Hematopoietic multipotent progenitor cell treated with erythropoietin and hydrocortisone succinate and interleukin-3 and kit ligand, for 4 days (in vitro differentiated cells): Measurements from ENCODE around the gene BLOC1S3.

ENCODE experiments used
- DNase-seq: peaks from one replicate; pipeline ENCODE4 v3.0.0-alpha.2; 2015

The BLOC1S3 gene

DNA sequence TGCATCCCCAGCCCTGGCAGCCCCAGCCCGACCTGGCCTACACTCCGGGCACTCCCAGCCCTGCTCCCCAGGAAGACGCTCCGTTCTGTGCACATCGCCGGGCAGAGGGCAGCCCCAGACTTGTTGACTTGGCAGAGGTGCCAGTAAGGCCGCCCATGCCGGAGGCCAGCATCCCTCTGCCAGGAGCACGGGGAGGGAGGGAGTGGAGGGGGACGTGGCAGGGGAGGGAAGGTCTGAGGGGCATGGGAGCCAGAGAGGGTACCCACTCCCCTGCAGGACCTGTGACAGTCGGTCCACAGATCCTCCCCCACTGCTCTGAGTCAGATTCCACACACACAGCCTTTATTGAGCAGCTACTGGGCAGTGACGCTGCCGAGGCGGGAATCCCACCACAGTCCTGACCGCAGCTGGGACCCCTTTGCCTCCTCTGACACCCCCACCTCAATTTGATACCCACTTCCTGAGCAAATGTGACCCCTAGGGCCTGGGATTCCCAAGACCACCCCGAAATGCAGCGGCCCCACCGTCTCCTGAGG, 15.9 kb upstream of the BLOC1S3 start:
- DNase-seq: no peak

DNA sequence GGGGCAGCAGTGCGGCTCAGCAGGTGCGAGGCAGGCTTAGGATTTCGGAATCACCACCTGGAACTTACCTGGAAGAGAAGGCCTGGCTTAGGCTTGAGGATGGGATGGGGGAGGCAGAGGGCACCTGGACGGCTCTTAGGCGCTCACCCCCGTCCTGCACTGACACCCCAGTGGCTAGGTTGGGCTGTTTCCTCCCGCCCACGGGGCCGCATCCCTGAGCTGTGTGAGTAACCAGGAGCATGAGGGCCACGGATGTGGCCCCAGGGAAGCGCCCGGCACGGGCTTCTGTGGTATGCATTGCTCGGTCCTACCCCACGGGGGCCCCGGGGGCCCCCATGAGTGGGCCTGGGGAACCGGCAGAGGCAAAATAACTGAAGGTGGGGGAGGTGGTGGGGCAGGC, 15.4 kb upstream of the BLOC1S3 start:
- DNase-seq: no peak

DNA sequence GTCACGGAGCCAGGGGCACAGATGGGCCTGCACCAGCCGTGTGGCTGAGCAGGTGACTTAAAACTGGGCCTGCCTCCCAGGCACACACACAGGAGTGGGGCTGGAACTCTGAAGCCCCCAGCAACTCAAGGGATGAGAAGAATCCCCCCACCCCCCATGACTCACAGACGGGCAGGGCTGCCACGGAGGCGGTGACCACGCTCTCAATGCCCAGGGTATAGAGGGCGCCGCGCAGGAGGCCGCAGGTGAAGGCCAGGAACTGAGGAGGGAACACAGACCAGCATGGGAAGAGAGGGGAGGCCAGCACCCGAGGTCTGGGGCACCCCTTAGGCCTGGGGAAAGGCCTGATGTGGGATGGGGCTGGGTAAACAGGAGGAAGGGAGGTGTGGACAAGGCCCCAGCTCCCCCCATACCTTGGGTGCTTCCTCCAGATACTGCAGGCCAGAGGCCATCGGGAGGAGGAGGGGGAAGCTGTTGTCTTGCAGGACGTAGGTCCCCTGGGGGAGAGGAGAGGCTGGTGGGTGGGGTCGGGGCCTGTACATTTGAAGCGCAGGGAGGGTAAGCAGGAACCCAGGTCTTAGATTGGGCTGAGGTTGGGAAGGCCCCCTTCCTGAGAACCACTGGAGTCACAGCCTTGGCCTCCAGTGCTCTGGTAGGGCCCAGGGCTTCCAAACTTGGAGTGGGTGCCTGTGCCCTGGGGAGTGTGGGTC, 14.7 kb upstream of the BLOC1S3 start:
- no peak for DNase-seq

DNA sequence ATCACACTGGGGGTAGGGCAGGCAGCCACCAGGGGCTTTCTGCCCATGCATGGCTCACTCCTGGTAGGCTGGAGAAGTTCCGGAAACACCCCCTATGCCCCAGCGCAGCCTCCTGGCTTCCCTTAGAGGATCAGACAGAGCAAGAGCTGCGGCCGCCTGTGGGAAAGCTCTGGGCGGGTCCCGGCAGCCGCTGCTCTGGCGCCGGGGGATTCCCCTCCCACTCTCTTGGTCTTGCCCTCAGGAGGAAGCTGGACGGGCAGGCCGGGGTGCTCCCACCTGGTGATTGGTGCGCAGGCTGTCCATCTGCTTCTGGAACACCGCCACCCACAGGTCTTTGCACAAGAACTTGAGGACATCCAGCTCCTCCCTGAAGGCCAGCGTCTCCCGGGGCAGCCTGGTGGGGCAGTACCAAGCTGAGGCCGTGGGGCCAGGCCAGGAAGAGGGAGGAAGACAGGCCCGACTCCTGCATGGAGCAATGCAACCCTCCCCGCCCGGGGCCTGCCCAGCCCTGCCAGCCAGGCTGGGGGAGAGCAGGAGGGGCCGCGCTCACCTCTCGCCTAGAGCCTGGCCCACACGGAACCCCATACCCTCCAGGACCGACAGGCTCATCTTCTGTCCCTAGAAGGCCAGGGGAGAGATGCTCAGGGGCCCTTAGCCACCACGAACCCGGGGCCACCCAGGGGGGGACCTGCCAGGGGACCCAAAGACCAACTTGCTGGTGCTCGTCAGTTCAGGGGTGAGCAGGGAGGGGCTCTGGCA, 13.8 kb upstream of the BLOC1S3 start:
- peak; percentile 86 for DNase-seq

DNA sequence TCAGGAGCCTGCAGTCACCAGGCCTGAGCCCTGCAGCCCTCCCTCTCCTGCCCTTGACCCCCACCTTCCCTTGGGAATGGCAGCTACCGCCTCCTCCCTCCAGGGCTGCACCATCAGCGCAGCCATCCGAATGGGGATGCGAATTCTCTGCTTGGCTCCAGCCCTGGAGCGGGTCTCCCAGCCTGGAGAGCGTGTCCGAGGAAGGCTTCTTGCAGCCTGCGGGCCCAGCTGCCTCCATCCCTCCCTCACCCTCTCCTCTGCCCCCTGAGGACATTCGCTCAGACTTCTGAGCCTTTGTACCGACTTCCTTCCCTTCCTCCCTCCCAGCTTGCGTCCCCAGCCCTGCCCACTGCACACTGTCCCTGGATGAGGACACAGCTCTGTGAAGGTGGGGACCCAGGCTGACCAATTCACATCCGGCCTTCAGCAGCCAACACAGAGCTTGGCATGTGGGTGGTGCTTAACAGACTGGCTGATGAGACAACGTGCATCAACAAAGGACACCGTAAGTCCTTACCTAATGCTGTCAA, 11.8 kb upstream of the BLOC1S3 start:
- no peak for DNase-seq

DNA sequence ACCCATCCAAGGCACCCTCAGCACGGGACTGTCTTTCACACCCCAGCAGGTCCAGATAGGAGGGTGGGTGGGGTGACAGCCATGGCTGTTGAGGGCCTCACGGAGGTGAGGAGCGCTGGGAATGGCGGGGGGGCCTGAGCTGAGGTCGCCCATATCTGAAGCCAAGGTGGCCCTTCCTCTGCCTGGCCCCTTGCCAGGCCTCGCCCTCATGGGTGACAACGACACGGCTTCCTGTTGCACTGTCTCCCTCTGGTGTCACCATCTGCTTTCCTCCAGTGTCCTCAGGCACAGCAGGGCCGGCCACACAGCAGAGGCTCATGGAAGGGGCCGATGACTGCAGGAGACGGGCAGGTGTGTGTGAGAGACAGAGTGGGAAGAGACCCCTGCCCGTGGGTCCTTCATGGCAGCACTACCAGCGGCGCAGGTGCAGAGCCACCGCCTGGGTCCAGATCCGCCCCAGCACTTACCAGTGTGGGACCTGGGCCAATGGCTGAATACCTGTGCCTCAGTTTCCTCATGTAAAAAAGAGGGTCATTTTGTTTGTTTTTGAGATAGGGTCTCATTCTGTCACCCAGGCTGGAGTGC, 9.7 kb upstream of the BLOC1S3 start:
- DNase-seq: peak; percentile 59

DNA sequence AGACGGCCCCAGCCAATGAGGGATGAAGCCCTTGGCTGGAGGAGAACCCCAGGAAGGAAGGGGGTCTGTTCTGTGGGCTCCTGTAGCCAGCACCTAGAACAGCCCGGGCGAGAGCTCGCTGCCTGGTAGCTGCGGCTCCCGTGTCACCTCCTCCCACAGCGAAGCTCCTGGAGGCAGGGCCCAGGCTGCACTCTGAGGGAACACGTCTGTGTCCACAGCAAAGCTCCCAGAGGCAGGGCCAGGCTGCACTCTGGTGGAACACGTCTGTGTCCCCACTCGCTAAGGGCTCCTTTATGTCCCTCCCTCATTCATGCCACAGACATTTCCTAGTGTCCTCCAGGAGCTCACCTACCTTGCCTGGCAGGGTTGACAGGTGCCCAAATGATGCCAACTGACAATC, 9.0 kb upstream of the BLOC1S3 start:
- no peak for DNase-seq

DNA sequence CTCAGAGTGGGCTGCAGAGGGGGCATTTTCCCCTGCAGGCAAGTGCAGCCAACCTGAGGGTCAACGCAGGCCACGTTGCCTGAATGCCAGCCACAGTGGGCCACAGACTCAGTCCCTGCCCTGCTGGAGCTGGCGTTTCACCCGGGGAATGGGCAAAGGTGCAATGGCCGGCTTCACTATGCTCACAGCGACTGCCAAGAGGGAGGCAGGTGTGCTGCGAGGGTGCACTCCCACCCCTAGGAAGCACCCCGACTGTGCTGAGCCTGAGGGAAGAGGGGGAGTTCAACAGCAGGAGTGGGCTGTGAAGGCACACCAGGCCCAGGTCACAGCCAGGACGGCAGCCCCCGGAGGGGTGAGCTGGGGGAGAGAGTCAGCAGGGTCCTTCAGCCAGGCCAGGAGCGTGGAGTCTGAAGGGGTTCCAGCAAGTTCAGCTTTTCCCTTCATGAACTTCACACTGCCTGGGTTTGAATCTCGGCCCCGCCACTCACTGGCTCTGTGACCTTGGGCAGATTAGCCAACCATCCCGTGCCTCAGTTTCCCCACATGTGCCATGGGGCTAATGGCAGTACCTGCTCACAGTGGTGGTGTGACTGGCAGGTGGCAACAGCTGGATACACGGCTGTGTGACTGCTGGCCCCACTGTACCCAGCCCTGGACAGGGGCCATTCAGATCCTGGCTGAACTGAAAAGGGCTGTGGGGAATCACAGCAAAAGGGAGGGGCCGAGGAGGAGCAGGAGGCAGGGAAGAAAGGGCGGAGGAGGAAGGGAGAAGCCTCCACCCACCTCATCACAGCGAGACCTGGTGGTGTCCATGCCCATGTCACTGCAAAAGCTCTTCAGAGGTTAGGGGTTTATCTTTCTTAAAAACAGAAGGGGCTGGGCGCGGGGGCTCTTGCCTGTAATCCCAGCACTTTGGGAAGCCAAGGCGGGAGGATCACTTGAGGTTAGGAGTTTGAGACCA, 8.2 kb upstream of the BLOC1S3 start:
- DNase-seq: no peak

DNA sequence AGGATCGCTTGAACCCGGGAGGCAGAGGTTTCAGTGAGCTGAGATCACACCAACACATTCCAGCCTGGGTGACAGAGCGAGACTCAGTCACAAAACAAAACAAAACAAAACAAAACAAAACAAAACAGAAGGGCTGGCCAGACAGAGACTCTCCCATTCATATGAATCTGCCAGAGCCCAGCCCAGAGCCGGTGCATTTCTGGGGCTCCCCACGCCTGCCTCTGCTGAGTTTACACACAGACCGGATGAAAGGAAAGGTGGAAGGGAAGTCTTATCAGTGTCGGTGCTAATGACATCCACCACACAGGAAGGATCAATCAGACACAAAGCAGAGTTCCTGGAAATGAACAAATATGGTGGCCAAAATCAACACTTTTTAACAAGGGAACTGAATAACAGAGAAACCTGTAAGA, 7.4 kb upstream of the BLOC1S3 start:
- peak; percentile 71 for DNase-seq

DNA sequence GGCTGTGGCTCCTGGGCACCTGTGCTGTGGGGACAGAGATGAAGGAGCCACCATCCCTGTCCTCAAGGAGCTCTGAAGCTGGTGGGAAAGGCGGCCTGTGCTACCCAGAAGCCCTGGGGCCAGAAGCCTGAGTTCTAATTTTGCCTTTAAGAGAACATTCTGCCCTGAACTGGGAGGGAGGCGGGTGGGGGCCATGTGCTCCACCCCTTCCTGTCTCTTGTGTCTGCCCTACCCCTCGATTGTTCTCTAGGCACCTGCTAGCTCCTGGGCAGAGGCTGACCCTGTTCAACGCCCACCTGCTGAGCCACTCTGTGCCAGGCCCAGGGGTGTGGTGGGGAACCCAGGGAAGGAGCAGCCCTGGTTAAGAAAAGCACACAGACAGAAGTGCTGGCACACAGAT, 6.4 kb upstream of the BLOC1S3 start:
- peak; percentile 32 for DNase-seq

DNA sequence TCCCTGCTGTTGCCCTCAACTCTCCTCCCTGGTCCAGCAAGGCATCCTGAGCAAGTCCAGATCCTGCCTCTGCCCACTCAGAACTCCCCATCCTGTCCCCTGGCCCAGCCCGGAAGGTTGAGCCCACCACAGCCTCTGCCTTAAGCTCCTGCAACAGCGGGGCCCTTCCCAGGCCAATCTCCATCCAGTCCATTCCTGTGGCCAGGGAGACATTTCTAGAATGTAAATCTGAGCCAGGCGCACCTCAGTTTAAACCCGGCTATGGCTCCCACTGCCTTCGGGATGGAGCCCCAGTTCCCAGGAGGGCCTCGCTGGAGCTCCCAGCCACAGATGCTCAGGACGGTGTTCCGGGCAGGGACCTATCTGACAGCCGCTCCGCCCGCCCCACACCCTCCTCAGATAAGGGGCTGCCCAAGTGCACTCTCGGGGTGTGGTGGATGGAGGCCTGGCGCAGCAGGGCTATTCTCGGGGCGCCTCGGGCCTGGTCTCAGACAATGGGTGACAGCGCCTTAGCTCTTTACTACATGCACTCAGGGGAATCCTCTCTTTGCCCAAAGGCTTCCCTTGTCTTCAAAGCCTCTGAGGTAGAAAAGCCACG, 5.9 kb upstream of the BLOC1S3 start:
- peak; percentile 51 for DNase-seq

DNA sequence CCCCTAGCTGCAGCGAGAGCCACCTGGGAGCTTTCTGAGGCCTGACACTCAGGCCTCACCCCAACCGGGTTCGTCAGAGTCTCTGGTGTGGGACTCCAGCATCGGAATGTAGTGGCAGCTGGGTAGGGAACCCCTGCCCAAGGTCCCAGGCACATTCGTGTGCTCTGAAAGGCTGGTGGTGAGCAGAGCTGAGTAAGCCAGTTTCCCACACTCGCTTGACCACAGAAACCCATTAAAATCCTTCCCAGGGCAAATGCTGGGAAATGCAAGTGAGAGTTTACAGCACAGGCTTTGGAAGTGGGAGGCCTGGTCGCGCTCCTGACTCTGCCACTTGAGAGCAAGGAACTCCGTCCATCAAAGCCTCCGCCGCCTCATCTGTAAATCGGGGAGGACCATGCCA, 4.8 kb upstream of the BLOC1S3 start:
- DNase-seq: no peak

DNA sequence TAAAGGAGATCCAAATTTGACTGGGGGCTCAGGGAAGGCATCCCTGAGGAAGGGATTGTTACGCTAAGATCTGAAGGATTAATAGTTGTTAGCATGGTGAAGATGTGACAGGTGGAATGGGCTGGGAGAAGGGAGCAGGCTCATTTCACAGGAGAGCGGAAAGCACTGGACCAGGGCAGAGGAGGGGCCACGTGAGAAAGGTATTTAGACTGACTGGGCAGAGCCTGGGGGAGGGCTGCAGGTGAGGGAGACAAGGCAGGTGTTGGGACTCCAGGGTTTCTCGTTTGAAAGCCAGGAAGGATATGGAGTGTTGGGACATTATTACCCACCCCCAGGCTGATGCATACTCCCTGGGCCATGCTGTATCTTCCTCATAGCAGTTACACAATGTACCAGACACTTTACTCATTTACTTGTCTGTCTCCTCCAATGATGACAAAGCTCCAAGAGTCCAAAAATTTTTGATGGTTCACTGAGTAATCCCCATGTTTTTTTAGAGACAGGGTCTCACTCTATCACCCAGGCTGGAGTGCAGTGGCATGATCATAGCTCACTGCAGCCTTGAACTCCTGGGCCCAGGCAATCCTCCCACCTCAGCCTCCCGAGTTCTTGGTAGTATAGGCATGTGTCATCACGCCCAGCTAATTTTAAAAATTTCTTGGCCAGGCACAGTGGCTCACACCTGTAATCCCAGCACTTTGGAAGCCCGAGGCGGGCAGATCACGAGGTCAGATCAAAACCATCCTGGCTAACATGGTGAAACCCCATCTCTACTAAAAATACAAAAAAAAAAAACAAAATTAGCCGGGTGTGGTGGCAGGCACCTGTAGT, 2.9 kb upstream of the BLOC1S3 start:
- no peak for DNase-seq

DNA sequence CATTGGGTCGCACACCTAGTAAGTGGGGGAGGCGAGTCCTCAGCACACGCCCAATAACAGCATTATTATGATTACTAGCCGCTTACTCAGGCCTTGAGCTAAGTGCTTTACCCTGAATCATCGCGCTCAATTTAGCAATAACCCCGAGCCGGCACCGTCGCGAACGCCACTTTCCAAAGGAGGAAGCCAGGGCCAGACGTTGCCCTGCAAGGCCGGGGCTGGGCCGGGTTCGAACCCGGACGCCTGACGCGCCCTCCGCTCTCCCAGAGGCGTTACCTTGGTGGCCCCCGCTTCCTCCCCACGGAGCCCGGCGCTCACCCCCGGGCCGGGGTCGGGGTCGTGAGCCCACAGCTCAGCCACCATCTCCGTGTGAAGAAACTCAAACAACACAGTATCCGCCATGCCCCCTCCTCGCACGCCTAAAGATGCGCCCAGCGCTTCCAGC, 745 bp upstream of the BLOC1S3 start, which contains the start of gene TRAPPC6A:
TRAPPC6A (minus strand) TSS at position 421 of the 445 bp plus-strand sequence; CDS start at position 402, 19 bp downstream.
- DNase-seq: peak; percentile 76

DNA sequence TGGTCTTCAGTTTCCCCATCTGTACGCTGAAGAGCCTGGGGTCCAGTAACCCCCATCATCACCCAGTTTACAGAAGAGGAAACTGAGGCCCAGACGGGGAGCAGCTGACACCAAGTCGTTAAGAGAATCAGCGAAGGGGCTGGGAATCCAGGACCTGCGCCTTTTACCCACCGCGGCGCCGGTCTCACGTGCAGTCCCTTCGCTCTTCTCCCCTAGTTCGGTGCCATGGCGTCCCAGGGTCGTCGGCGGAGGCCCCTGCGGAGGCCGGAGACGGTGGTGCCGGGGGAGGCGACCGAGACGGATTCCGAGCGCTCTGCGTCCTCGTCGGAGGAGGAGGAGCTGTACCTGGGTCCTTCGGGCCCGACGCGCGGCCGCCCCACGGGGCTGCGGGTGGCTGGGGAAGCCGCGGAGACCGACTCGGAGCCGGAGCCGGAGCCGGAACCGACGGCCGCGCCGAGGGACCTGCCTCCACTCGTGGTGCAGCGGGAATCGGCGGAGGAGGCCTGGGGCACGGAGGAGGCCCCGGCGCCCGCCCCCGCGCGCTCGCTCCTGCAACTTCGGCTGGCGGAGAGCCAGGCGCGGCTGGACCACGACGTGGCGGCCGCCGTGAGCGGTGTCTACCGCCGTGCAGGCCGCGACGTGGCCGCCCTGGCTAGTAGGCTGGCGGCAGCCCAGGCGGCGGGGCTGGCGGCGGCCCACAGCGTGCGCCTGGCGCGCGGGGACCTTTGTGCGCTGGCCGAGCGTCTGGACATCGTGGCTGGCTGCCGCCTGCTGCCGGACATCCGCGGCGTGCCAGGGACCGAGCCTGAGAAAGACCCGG, 698 bp downstream of the BLOC1S3 start:
- DNase-seq: peak; percentile 50

DNA sequence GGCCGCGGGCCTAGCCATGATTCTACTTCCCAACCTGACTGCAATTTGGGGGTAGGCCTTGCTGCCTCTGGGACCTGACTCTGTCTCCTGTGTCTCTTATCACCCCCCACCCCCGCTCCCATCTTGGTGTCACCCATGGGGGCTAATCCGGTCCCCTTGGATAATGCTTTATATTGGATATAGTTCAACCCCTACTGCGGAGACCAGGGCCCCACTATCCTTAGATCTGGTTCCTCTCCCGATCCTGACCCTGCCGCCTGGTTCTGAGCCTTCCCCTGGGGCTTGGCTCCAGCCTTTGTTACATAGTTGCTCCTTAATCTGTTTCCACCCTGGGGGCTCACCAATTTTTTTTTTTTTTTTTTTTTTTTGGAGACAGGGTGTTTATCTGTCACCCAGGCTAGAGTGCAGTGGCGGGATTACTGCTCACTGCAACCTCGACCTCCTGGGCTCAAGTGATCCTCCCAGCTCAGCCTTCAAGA, 1.3 kb downstream of the BLOC1S3 start:
- DNase-seq: peak; percentile 31

DNA sequence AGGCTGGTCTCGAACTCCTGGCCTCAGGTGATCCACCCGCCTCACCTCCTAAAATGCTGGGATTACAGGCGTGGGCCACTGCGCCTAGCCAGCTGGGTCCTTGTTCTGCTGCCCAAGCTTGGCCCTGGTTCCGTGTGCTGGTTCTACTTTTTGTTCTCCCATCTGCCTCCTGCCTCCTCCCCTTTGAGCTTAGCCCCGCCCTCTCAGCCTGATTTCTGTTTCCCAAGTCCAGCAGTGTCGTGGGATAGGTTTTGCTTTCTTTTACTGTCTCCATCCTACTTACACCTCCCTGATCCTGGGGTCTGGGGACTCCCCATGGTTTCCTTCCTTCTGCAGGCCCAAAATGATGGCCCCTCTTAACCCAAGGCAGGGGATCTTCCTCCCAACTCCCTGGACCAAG, 2.4 kb downstream of the BLOC1S3 start:
- DNase-seq: no peak

DNA sequence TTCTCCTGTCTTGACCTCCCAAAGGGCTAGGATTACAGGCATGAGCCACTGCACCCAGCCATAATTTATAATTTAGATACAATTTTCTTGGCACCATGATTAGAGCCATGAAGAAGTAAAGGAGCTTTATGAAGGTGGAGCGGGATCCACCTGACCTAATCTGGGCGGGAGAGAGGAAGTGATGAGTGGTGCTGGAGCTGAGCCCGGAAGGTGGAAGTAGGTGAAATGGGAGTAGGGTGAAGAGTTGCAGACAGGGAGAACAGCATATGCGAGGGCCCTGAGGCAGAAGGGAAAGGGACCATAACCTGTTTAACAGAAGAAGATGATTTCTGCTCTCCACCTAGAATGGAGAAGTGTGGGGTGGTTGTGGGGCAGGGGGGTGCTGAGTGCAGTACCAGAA, 4.2 kb downstream of the BLOC1S3 start:
- DNase-seq: no peak

DNA sequence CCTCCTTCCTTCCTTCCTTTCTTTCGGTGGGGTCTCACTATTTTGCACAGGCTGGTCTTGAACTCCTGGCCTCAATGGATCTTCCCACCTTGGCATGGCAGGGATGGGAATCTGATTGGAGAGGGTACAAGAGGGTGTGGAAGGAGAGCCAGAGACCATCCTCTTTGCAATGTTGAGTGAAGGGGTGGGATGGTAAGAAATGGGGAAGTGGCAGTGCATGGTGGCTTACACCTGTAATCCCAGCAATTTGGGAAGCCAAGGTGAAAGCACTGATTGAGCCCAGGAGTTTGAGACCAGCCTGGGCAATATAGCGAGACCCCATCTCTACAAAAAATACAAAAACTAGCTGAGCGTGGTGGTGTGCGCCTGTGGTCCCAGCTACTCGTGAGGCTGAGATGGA, 5.5 kb downstream of the BLOC1S3 start:
- no peak for DNase-seq
